HUDEP-2 (cell line): ENCODE results near the gene SUPT5H.

Experiments used
- DNase-seq, 76 experiments: peaks; one replicate each; lab custom pipeline; 2025; ENCODE audit not compliant: unreplicated experiment in 76 of 76; lab: John Stamatoyannopoulos, UW

SUPT5H gene

GRCh38 chr19:39445196-39446111 lies at the start of gene SUPT5H:
Gene SUPT5H, plus strand, starts transcription at chr19:39445582. Its CDS starts 309 bp downstream, at chr19:39445891.
- DNase-seq = peak; percentile 48 to 99 (median 98)

GRCh38 chr19:39397360-39398296 lies 47.8 kb upstream of the SUPT5H start:
- peak in 73 of 76 experiments; percentile 45 to 94 (median 85) for DNase-seq

GRCh38 chr19:39398297-39398864 lies 47.0 kb upstream of the SUPT5H start:
- DNase-seq = peak in 72 of 76 experiments; percentile 30 to 86 (median 68)

GRCh38 chr19:39399668-39400050 lies 45.7 kb upstream of the SUPT5H start:
- DNase-seq = peak in 22 of 76 experiments; percentile 9 to 57 (median 37)

GRCh38 chr19:39400061-39400460 lies 45.3 kb upstream of the SUPT5H start:
- no peak for DNase-seq

- peak in 14 of 76 experiments; percentile 53 to 69 (median 66) for DNase-seq
Observed at GRCh38 chr19:39401070-39401548, 44.3 kb upstream of the SUPT5H start.

GRCh38 chr19:39401549-39402345 lies 43.6 kb upstream of the SUPT5H start:
- DNase-seq = peak in 74 of 76 experiments; percentile 52 to 94 (median 83)

GRCh38 chr19:39402346-39403300 lies 42.8 kb upstream of the SUPT5H start:
- peak in 71 of 76 experiments; percentile 23 to 90 (median 75) for DNase-seq

GRCh38 chr19:39403331-39404312 lies 41.8 kb upstream of the SUPT5H start:
- DNase-seq = peak in 74 of 76 experiments; percentile 30 to 96 (median 85)

- DNase-seq = no peak
Observed at GRCh38 chr19:39405261-39405957, 40.0 kb upstream of the SUPT5H start.

- DNase-seq = peak in 48 of 76 experiments; percentile 42 to 90 (median 67)
Observed at GRCh38 chr19:39405958-39406655, 39.3 kb upstream of the SUPT5H start.

- DNase-seq = peak in 71 of 76 experiments; percentile 42 to 91 (median 81)
Observed at GRCh38 chr19:39406656-39407409, 38.5 kb upstream of the SUPT5H start, which contains the start of gene ZFP36. Gene ZFP36, plus strand, starts transcription at chr19:39406847. Its CDS starts 58 bp downstream, at chr19:39406905.

- DNase-seq = peak in 6 of 76 experiments; percentile 31 to 67 (median 51)
Observed at GRCh38 chr19:39407410-39407659, 38.0 kb upstream of the SUPT5H start.

- DNase-seq = peak in 34 of 76 experiments; percentile 20 to 65 (median 40)
Observed at GRCh38 chr19:39407660-39408391, 37.6 kb upstream of the SUPT5H start.
